GM18505 (cell line): ENCODE data around the gene PPP3R1.
A peak's percentile ranks its signal among the peaks of the same experiment; 100 is the strongest.

ENCODE experiments used
- ATAC-seq: cut with Tn5 transposase; IDR thresholded peaks from one replicate; pipeline ENCODE4 v1.9.1; 2021; ENCODE audit not compliant: unreplicated experiment
- POLR2A ChIP-seq: IDR thresholded peaks from 4 replicates; pipeline ENCODE4 v1.6.1; 2011; ENCODE audit warnings: borderline replicate concordance; ENCODE audit not compliant: insufficient read depth, insufficient read length; ENCODE audit errors: extremely low read depth

The PPP3R1 gene

GRCh38 chr2:68203587-68203986 is 48.7 kb downstream of the PPP3R1 start:
- no peak for TF ChIP-seq POLR2A
- ATAC-seq: peak; percentile 88

- TF ChIP-seq POLR2A: no peak
- no peak for ATAC-seq
These were observed 52.1 kb downstream of the PPP3R1 start for GRCh38 chr2:68200157-68200787.

GRCh38 chr2:68196120-68196716 is 56.1 kb downstream of the PPP3R1 start:
- TF ChIP-seq POLR2A: no peak
- no peak for ATAC-seq

GRCh38 chr2:68195096-68195495 is 57.2 kb downstream of the PPP3R1 start:
- TF ChIP-seq POLR2A: no peak
- ATAC-seq: no peak

- no peak for ATAC-seq
- no peak for TF ChIP-seq POLR2A
These were observed 58.5 kb downstream of the PPP3R1 start for GRCh38 chr2:68193787-68194372.

GRCh38 chr2:68193144-68193543 is 59.2 kb downstream of the PPP3R1 start:
- TF ChIP-seq POLR2A: no peak
- ATAC-seq: no peak

GRCh38 chr2:68190991-68191731 is 61.2 kb downstream of the PPP3R1 start:
- ATAC-seq: no peak
- no peak for TF ChIP-seq POLR2A

- ATAC-seq: no peak
- TF ChIP-seq POLR2A: no peak
These were observed 62.1 kb downstream of the PPP3R1 start for GRCh38 chr2:68189991-68190784.

- ATAC-seq: no peak
- no peak for TF ChIP-seq POLR2A
These were observed 63.5 kb downstream of the PPP3R1 start for GRCh38 chr2:68188831-68189230.

- ATAC-seq: no peak
- TF ChIP-seq POLR2A: no peak
These were observed 65.0 kb downstream of the PPP3R1 start for GRCh38 chr2:68187329-68187728.

- ATAC-seq: no peak
- no peak for TF ChIP-seq POLR2A
These were observed 66.7 kb downstream of the PPP3R1 start for GRCh38 chr2:68185541-68186164.

- no peak for TF ChIP-seq POLR2A
- no peak for ATAC-seq
These were observed 69.4 kb downstream of the PPP3R1 start for GRCh38 chr2:68182902-68183301.
